PC-3 (cell line): ENCODE results near the gene SFXN4.

ENCODE experiments used
- CTCF ChIP-seq: fragments of 300-600 bp; sonication (generic); conservative IDR thresholded peaks from 2 replicates; pipeline ENCODE4 v1.5.1; 2017; ENCODE audit warnings: antibody characterized with exemption, low read depth, mild to moderate bottlenecking, low read length
- EZH2 ChIP-seq: fragments of 300-600 bp; sonication (generic); IDR thresholded peaks from one replicate; pipeline ENCODE4 v1.6.1; 2017; ENCODE audit warnings: antibody characterized with exemption, mild to moderate bottlenecking, low read length; ENCODE audit not compliant: unreplicated experiment

- no peak for TF ChIP-seq CTCF
- TF ChIP-seq EZH2: no peak
Measured at GRCh38 chr10:119138346-119139306, 26.9 kb downstream of the SFXN4 start.
